Activated gamma-delta T cell treated with Interleukin-2 at 50 U/mL for 16 hours (primary cell): ENCODE results near the gene ATN1.

Experiments used
- DNase-seq: peaks from one replicate; pipeline ENCODE4 v3.0.0-alpha.2; 2020

Gene ATN1

DNA sequence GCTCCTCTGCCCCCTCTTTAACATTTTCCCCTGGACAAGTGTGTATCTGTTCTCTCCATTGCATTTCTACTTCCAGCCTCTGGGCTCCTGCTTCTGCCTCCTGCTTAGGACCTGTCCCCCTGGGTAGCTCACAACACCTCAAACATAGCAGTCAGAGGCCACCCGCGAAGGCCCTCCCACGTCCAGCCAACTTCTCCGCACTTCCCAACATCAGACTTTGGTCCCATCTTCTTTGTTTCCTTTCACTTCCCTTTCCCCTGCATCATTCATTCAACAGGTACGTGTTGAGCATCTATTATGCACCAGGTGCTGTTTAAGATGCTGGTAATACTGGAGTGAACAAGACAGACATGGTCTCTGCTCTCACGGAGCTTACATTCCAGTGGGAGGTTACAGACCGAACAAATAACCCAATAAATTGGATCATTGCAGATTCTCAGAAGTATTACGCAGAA, 19.2 kb downstream of the ATN1 start:
- DNase-seq = no peak

DNA sequence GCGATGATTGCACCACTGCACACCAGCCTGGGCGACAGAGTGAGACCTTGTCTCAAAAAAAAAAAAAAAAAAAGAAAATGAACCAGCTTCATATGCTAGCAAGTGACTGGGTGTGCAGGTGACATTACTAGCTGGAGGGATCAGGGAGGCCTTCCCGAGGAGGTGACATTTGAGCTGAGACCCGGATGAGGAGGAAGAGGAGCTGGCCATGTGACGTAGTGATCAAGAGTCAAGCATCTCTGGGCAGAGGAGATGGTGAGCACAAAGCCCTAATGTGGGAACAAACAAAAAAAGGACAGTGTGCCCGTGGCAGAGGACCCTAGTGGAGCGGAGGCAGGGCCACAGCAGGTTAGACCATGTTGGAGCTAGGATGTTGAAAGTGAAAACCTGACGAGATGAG, 19.9 kb downstream of the ATN1 start:
- no peak for DNase-seq

DNA sequence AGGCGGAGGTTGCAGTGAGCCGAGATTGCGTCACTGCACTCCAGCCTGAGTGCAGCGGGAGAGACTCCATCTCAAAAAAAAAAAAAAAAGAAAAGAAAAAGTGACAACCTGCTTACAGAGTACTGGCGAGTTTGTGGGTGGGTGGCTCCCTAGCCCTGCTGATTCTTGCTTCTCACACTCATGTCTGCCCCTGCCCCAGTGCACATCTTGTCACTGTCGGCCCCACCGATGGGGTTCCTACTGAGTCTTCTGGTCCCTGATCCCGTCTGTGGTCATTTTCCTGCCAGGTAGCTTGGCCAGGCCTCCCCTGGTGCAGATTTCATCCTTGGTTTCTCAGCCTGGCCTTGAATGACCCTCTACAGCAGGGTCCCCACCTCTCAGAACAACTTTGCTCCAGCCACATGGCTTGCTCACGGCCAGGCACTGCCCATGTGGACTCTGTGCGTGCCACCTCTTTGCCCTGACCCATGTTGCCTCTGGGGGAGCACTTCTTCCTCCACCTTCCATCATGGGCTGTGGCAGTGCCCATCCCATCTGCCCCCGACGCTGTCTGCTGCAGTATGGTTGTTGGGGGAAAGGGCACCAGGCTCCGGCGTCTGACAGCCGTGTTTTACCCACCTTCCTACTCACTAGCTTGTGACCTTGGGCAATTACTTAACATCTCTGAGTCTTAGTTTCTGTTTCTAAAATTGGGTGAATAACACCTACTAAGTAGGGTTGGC, 21.3 kb downstream of the ATN1 start:
- DNase-seq = no peak

DNA sequence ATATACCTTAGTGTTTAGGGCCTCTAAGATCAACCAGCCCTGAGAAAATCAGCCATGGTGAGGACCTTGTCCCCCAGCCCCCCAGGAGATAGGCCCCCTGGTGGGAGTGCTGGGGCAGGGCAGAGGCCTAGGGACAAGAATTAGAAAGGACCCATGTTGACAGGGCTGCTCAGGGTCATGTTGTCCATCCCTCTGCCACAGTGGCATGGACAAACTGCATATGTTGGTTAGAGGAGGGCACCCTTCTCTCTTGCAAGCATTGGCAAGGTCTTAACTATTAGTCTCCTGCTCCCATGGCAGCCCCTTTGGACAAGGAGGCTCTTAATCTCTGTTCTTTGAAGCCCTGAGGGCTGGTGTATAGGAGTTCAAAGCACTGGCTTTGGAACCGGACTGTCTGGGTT, 22.6 kb downstream of the ATN1 start:
- DNase-seq = no peak

DNA sequence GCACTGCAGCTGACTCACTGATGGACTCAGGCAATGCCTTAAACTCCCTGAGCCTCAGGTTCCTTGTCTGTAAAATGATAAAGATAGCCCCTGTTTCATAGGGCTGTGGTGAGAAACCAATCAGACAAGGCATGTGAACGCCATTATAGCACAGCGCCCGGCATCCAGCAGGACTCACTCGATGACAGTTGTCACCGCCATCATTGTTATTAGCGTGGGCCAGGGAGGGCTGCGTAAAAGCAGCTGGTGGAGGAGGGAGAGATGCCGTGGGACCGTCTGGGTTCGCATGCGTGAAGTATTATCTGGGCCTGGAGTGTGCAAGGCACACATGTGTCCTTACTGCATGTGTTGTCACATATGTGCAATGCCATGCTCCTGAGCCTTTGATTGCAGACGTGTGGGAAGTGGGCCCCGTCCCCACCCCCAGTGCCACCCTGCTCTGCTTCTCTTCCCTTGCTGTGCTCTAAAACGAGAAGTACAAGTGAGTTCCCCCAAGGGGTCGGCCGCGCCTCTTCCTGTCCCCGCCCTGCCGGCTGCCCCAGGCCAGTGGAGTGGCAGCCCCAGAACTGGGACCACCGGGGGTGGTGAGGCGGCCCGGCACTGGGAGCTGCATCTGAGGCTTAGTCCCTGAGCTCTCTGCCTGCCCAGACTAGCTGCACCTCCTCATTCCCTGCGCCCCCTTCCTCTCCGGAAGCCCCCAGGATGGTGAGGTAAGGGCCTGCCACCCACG, 23.2 kb downstream of the ATN1 start, which contains the start of gene PTPN6:
Gene PTPN6, plus strand, starts transcription at position 546 of the 730 bp plus-strand sequence. Its CDS starts 157 bp downstream, at position 703.
- DNase-seq = peak; percentile 63

DNA sequence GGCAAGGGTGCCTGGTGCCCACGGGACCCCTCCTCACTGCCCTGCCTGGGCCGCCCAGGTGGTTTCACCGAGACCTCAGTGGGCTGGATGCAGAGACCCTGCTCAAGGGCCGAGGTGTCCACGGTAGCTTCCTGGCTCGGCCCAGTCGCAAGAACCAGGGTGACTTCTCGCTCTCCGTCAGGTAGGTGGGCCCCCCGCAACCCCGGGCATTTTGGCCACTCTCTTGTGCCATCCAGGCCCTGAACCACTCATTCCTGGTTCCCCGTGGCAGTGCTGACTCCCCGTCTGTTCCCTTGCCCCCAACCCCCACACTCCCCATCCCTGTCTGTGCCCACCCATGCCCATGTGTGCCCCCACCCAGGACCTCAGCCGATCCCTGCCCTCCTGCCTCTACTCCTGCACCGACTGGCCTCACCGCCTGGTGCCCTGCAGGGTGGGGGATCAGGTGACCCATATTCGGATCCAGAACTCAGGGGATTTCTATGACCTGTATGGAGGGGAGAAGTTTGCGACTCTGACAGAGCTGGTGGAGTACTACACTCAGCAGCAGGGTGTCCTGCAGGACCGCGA, 23.9 kb downstream of the ATN1 start:
- DNase-seq = no peak

DNA sequence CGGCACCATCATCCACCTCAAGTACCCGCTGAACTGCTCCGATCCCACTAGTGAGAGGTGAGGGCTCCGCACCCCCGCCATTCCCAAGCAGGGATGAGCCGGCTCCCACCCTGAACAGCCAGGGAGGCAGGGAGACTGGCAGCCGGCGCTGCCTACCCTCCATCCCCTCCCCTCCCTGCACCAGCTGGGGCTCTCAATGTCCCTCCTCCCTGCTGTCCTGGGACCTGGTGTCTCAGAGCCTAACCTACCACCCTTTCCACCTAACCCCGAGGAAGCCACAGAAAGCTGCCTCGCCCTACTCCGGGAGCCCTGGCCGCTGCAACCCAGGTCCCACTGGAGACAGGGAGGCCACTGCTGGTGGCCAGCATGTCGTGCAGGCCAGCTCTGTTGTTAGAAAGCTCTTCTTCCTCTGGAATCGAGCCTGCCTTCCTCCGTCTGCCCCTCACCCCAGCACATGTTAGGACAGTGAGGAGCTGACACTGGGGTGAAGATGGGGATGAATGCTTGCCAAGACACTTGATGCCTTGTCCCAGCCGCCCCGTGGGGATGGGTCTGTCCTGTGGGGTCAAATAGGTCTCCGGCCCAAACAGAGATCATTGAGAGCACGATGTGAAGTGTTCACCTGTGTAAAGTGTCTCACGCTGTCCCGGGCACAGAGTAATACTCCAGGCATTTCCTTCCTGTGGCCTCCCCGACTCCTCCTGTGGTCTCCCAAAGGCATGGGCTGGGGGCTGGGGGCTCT, 24.5 kb downstream of the ATN1 start:
- no peak for DNase-seq

DNA sequence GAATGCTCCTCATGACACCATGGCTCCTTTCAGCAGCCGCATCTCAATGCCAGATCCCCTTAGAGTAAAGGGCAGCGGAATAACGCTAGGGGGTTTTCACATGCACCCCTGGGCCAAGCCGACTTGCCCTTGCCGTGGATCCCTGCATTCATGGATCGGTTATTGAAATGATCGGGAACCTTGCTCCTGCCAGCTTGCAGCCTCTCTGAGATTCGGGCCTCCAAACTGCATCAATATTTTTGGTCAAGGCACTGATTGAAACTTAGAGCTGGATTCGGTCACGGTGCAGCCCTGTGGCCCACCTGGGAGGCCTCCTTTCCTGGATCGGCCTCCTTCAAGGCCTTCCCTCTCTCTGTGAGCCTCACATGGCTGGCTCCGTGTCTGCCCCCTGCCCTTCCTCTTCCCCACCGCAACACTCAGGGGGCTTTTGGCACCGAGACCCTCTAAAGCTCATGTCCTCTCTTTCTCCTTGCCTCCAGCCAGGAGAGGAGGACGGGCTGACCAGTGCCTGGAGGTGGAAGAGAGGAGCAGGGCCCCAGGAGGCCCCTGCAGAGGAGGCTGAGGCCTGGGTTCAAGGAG, 25.2 kb downstream of the ATN1 start:
- DNase-seq = no peak

DNA sequence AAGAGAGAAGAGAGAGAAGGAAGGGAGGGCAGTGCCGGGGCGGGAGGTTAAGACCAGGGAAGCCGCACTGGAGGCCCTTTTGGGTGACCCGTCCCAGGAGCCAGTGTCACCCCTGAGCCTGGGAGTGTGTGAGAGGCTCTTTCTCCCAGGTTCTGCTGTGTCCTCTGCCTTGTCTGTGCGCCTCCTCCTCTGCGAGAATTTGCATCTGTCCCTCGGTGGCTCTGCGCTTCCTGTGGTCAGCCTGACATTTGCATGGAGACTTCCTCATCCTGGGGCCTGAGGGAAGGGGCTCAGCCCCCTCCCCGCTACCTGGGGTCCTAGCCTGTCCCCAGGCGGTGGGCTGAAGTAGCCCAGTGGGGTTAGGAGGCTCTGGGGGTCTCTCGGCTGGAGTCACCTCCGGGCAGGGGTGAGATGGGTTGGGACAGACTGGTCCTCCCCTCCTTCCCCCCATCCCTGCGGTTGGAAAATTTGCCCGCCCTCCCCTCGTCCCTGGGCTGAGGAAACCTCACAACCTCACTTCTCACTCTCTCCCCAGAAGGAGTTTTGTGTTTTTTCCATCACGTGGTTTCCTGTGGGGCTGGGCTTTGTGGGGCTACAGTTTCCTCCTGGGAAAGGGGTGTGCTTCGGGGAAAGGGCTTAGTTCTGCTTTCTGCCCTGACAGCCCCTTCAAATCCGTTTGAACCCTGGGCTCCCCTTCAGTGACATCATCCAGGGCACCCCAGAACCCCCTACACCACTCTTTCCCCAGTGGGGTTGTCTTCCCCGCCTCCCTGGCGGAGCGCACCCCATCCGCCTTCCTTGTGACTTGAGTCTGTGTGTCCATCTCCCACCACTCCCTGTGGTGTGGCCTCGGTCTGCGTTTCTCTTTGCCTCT, 25.9 kb downstream of the ATN1 start:
- peak; percentile 78 for DNase-seq

DNA sequence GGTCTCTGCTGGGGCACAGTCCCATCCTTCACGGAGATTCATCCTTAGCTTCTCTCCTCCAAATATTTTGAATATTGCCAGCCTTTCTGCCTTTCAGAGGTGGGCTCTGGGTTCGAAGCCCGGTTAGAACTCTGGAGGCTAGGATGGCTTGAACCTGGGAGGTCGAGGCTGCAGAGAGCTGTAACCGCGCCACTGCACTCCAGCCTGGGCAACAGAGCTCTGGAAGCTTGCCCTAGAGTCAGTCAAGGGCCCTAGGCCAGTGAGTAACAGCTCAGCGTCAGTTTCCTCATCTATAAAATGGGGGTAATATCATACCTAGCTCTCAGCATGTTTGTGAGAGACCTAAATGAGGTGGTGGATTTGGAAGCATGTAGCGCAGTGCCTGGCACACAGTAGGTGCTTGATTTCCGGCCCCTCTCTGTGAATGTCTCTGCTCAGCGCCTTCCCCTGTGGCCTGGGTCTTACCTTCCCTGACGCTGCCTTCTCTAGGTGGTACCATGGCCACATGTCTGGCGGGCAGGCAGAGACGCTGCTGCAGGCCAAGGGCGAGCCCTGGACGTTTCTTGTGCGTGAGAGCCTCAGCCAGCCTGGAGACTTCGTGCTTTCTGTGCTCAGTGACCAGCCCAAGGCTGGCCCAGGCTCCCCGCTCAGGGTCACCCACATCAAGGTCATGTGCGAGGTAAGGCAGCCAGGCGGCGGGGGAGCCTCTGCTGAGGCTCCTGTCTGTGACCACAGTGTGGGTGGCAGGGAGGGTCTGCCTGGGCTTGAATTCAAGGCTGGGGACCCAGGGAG, 26.8 kb downstream of the ATN1 start:
- DNase-seq = no peak

DNA sequence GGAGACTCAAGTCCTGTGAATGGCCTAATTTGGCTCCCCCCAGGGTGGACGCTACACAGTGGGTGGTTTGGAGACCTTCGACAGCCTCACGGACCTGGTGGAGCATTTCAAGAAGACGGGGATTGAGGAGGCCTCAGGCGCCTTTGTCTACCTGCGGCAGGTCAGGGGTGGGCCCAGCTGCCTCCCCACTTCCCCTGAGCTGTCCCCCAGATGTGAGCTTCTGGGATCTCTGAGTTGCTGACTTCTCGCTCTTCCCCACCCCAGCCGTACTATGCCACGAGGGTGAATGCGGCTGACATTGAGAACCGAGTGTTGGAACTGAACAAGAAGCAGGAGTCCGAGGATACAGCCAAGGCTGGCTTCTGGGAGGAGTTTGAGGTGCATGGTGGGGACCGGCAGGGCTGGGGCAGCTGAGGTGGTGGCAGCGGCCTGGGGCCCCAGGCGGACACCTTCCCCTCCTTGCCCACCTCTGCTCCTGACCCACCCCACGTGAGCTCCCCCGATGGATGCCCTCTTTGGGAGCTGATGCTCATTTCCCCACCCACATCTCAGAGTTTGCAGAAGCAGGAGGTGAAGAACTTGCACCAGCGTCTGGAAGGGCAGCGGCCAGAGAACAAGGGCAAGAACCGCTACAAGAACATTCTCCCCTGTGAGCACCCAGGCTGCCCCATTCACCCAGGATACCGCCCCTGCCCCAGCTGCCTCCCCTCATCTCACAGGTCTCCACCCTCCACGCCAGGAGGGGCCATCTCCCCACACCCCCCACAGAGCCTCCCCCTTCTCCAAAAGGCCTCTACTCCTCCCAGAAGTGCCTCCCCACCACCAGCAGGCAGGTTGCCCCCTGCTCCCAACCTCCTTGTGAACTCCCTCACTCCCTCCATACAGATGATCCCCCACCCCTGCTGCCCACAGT, 27.6 kb downstream of the ATN1 start:
- no peak for DNase-seq

DNA sequence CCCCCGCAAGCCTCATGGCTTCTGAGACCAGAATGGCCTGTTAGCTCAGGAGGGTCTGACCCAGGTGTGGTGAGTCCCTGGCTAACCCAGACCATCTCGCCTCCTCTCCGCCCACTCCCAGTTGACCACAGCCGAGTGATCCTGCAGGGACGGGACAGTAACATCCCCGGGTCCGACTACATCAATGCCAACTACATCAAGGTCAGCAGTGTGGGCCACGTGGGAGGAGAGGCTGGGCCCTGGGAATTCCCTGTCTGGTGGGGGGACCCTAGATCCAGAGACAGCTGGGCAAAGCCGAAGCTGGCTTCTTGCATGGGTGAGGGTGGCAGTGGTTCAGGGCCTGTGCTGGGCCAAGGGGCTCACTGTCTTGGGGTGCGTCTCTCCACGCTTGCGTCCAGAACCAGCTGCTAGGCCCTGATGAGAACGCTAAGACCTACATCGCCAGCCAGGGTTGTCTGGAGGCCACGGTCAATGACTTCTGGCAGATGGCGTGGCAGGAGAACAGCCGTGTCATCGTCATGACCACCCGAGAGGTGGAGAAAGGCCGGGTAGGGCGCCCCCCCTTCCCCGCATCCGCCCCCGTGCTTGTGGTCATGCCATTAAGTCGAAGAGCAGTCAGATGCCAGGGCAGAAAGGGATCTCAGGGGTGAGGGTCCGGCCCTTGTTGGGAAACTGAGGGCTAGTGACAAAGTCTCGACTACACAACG, 28.4 kb downstream of the ATN1 start:
- peak; percentile 59 for DNase-seq

DNA sequence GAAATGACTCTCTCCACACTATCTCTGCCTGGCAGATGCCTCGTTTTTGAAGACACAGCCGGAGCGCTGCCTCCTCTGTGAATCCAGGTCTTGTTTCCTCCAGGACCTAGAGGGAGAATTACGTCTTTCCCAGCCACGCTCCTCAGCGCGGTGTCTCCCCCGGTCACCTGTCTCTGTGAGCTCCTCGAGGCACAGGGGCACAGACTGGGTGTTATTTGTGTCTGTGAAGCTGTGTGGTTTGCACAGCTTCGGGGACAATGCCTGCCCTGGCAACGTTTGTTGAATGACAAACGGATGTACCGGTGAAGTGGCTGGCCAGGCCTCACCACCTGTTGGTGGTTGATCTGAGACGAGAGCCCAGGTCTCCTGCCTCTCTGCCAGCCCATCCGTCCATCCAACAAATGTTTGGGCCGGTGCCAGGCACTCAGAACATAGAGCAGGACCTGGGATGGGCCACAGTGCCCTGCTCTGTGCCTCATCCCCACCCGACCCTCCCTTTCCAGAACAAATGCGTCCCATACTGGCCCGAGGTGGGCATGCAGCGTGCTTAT, 29.5 kb downstream of the ATN1 start:
- peak; percentile 52 for DNase-seq

DNA sequence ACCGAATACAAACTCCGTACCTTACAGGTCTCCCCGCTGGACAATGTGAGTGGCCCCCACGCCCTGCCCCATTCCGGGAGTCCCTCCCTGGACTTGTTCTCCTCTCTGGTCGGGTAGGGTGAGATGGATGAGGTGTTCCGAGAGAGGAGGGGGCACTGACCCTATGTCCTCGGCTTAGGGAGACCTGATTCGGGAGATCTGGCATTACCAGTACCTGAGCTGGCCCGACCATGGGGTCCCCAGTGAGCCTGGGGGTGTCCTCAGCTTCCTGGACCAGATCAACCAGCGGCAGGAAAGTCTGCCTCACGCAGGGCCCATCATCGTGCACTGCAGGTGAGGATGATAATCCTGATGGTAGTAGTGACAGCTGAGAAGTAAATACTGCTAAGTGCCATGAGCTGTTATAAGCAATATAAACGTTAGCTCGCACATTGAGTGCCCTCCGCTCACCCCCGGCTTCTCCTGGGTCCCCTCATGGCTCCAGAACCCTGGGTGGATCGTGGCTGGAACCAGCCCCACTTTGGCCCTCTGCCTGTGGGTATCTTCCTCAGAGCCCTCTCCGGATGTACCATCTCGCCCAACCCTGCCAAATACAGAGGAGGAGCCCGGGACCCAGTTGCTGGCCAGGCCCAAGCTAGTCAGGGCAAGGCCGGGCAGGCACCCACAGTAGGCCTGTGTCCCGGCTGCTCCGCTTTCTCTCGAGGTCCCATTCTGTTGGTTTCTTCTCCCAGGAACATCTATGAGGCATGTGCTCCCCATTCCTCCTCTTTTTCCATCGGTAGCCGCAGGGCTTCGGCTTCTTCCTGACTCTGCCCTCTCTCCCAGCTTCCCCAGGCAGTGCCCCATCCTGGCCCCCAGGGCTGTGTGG, 30.2 kb downstream of the ATN1 start:
- no peak for DNase-seq

DNA sequence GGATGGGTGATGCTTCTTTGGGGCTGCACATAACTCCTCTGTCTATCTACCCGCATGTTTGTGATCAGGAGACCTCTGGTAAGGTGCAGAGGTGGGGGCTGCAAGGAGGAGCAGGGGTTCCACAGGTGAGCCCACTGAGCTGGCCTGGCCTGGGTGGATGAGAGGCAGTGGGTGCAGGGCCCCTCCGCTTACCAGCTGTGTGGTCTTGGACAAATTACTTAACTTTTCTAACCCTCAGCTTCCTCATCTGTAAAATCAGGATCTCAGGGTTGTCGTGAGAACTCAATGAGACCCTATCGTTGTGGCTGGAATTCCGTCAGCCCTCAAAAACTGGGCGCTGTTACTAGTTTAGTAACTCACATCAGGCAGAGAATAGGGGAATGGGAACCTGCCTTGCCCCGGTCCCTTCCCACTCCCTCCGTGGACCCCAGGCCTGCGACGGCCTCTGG, 30.9 kb downstream of the ATN1 start:
- no peak for DNase-seq

DNA sequence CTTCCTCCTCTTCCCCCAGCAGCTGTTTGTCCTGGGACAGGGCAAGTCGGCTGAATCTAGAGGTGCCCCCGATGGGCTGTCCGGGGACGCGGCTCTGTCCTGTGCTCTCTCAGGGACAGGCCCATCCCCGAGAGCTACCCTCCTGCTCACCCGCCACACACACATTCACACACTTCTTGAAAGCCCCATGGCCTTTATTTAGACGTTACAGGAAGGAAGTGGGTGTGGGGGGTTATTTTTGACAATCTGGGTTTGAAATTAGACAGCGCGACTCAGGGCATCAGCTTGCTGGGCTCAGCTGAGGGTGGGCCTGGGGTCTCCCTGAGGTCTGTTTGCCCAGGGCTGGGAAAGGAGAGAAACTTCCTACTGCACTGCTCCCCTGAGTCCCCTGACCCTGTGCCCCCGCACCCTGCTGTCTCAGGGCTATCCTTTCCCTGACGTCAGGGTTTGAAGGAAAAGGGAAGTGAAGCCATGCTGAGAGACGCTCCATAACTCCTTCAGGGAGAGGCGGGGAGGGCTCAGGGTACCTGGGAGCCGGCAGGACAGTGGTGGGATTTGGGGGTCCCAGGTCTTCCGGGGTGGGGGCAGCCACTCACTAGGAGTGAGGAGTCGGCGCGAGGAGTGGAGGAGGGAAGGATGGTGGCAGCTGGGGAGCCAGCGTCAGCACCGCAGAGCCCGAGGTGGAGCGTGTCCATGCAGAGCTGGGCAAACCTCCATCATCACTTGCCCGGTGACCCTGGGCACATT, 31.5 kb downstream of the ATN1 start:
- peak; percentile 78 for DNase-seq
